ENCODE measurements around the gene SMLR1.

Gene SMLR1

DNA sequence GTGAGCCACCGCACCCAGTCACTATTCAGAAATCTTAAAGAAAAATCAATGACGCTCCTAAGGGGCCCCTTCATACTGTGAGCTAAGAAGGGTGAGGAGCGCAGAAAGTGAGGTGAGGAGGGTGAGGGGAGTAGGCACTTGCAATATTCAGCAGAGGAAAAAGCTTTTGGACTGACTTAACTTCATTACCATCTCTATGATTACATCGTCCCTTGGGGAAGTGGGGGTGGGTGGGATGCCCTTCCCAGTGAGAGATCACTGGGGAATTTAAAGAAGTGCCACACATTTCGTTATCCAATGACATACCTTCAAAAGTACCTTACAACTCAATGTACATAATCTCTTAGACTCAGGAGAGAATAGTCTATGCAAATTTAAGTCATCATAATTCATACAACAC is 46.5 kb downstream of the SMLR1 start:
- Histone ChIP-seq H2AFZ (no peak overlapping the region), H3K36me3 (ENCODE audit: control insufficient read depth, insufficient read depth, low read length) (no peaks in the 10 kb centered on the region), H3K4me3 (ENCODE audit: low read depth, low read length) (no peak overlapping the region), H3K9ac (no peak overlapping the region), H3K27me3 (ENCODE audit: control insufficient read depth, insufficient read depth, low read length) (no peaks in the 10 kb centered on the region), H3K4me1 (no peaks in the 10 kb centered on the region), H3K9me3 (ENCODE audit: control insufficient read depth, low read length) (no peaks in the 10 kb centered on the region), H3K4me2 (ENCODE audit: low read length) (no peak overlapping the region), H3K79me2 (no peaks in the 10 kb centered on the region), H3K27ac (no peak overlapping the region)
- TF ChIP-seq, protein P1, sequence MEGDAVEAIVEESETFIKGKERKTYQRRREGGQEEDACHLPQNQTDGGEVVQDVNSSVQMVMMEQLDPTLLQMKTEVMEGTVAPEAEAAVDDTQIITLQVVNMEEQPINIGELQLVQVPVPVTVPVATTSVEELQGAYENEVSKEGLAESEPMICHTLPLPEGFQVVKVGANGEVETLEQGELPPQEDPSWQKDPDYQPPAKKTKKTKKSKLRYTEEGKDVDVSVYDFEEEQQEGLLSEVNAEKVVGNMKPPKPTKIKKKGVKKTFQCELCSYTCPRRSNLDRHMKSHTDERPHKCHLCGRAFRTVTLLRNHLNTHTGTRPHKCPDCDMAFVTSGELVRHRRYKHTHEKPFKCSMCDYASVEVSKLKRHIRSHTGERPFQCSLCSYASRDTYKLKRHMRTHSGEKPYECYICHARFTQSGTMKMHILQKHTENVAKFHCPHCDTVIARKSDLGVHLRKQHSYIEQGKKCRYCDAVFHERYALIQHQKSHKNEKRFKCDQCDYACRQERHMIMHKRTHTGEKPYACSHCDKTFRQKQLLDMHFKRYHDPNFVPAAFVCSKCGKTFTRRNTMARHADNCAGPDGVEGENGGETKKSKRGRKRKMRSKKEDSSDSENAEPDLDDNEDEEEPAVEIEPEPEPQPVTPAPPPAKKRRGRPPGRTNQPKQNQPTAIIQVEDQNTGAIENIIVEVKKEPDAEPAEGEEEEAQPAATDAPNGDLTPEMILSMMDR (IDR thresholded peaks at IDR 0.05): no peak

DNA sequence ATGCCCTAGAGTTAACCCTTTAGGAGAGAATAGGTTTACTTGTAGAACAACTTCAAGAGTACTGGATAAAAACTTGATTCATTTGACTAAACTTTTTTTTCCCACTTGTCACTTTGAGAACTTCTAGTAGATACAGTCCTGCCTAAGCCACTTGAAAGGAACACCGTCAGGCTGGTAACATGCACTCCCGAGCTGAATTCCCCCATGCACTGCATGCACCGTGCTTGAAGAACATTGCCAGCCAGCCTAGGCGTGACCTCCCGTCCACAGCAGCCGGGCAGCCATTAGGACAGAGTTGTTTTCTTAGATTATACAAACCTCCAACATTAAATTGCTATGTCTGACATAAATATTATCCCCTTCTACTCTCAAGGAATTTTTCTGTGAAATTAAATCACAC is 52.6 kb downstream of the SMLR1 start:
- TF ChIP-seq, protein P1 (IDR thresholded peaks at IDR 0.05): no peak
- Histone ChIP-seq H3K27me3 (ENCODE audit: control insufficient read depth, insufficient read depth, low read length) (no peaks in the 10 kb centered on the region), H3K4me2 (ENCODE audit: low read length) (no peak overlapping the region), H3K4me1 (no peaks in the 10 kb centered on the region), H3K79me2 (no peaks in the 10 kb centered on the region), H3K4me3 (ENCODE audit: low read depth, low read length) (no peak overlapping the region), H3K27ac (no peak overlapping the region), H3K36me3 (ENCODE audit: control insufficient read depth, insufficient read depth, low read length) (no peaks in the 10 kb centered on the region), H3K9ac (no peak overlapping the region), H3K9me3 (ENCODE audit: control insufficient read depth, low read length) (no peaks in the 10 kb centered on the region), H2AFZ (no peak overlapping the region)

DNA sequence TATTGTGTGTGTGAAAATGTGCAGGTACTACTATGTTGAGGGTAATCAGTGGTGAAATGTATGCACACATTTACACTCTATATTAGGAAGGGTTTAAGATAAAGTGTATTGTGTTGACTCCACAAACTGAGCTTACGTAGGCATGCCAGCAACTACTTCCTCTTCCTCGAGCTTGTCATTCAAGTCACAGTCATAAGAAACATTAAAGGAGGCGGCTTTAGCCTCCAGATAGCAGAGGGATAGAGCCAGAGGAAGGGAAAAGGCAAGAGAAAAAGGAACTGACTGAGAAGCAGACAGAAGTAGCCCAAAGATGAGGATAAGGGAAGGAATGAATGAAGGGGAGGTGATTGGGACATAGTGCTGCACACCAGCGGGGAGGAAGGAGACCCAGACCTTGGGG is 55.2 kb downstream of the SMLR1 start:
- H3K36me3 ChIP-seq (ENCODE audit: control insufficient read depth, insufficient read depth, low read length): no peaks in the 10 kb centered on the region
- H2AFZ ChIP-seq: no peak overlapping the region
- H3K27ac ChIP-seq: no peak overlapping the region
- H3K79me2 ChIP-seq: no peaks in the 10 kb centered on the region
- TF ChIP-seq, protein P1 (IDR thresholded peaks at IDR 0.05): no peak
- no peak overlapping the region for H3K4me3 ChIP-seq (ENCODE audit: low read depth, low read length)
- no peaks in the 10 kb centered on the region for H3K9me3 ChIP-seq (ENCODE audit: control insufficient read depth, low read length)
- H3K4me2 ChIP-seq (ENCODE audit: low read length): no peak overlapping the region
- H3K4me1 ChIP-seq: no peaks in the 10 kb centered on the region
- no peak overlapping the region for H3K9ac ChIP-seq
- no peaks in the 10 kb centered on the region for H3K27me3 ChIP-seq (ENCODE audit: control insufficient read depth, insufficient read depth, low read length)

DNA sequence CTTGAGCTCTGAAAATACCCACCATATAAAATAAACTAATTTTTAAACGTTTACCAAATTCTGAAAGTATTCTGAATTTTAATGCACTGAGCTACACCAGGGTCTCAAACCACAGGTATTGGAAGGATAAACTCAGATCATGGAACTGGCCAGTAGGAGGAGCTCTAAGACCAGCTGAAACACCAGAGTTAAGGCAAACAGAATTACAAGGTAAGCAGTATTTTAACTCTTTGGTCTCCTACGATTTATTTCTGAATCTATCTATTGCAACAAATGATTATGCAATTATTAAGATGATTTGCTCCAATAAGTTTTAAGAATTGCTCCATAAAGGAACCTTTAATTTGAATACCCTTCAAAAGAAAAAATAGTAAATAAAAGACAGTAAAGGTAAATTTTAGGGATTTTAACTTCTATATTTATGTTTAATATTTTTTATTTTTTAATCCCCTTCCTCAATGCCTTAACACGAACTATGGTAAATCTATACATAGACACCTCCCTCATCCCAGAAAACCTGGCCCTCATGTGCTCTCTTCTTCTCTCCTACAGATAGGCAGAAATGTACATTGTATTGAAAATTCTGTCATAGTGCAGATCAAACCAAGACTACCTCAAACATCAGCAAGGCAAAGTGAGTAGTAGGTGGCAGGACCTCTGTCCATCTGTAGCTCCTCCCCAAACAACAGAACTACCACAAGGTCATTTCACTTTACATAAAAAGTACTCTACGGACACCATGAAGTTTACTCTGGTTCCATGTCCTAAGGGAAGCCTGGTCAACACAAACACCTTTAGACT is 58.4 kb downstream of the SMLR1 start:
- Histone ChIP-seq H3K4me2 (ENCODE audit: low read length) (no peak overlapping the region), H3K4me3 (ENCODE audit: low read depth, low read length) (no peak overlapping the region), H3K27ac (no peak overlapping the region), H3K36me3 (ENCODE audit: control insufficient read depth, insufficient read depth, low read length) (no peaks in the 10 kb centered on the region), H2AFZ (no peak overlapping the region), H3K9ac (no peak overlapping the region), H3K4me1 (no peaks in the 10 kb centered on the region), H3K27me3 (ENCODE audit: control insufficient read depth, insufficient read depth, low read length) (no peaks in the 10 kb centered on the region), H3K9me3 (ENCODE audit: control insufficient read depth, low read length) (no peaks in the 10 kb centered on the region), H3K79me2 (no peaks in the 10 kb centered on the region)
- TF ChIP-seq, protein P1 (IDR thresholded peaks at IDR 0.05): peak; percentile 91
